Fibroblast of peridontal ligament (primary cell): ENCODE data around the gene BAG5.

Experiments
- DNase-seq: peaks from one replicate; pipeline ENCODE4 v3.0.0-alpha.2; 2010; ENCODE audit errors: extremely low read depth

BAG5 gene

GRCh38 chr14:103563844-103564505 lies 1.5 kb upstream of the BAG5 start:
- DNase-seq, result no peak

- no peak for DNase-seq
These were observed 766 bp upstream of the BAG5 start for GRCh38 chr14:103563226-103563620.

- DNase-seq, result peak; percentile 23
These were observed 353 bp downstream of the BAG5 start for GRCh38 chr14:103562179-103562428.

GRCh38 chr14:103561381-103562178 lies 877 bp downstream of the BAG5 start:
- DNase-seq, result peak; percentile 43

GRCh38 chr14:103560691-103561090 lies 1.8 kb downstream of the BAG5 start:
- no peak for DNase-seq

GRCh38 chr14:103559766-103560165 lies 2.7 kb downstream of the BAG5 start:
- DNase-seq, result no peak

GRCh38 chr14:103558071-103558882 lies 4.2 kb downstream of the BAG5 start:
- DNase-seq, result peak; percentile 80

GRCh38 chr14:103556946-103557758 lies 5.3 kb downstream of the BAG5 start:
- peak; percentile 35 for DNase-seq

GRCh38 chr14:103555559-103556337 lies 6.7 kb downstream of the BAG5 start:
- DNase-seq, result no peak

GRCh38 chr14:103552846-103553210 lies 9.6 kb downstream of the BAG5 start:
- no peak for DNase-seq

- peak; percentile 73 for DNase-seq
These were observed 10.2 kb downstream of the BAG5 start for GRCh38 chr14:103552011-103552845.

GRCh38 chr14:103551338-103551762 lies 11.1 kb downstream of the BAG5 start:
- DNase-seq, result no peak

- DNase-seq, result no peak
These were observed 11.8 kb downstream of the BAG5 start for GRCh38 chr14:103550451-103551337.

GRCh38 chr14:103549361-103550311 lies 12.8 kb downstream of the BAG5 start:
- DNase-seq, result no peak

- no peak for DNase-seq
These were observed 13.8 kb downstream of the BAG5 start for GRCh38 chr14:103548463-103549351.

GRCh38 chr14:103547941-103548462 lies 14.5 kb downstream of the BAG5 start:
- DNase-seq, result no peak

GRCh38 chr14:103547455-103547940 lies 15.0 kb downstream of the BAG5 start:
- DNase-seq, result no peak
